Memory B cell (primary cell): ENCODE data around the gene BRSK1.
A peak's percentile ranks its signal among the peaks of the same experiment; 100 is the strongest.
"Not testable (repeated sequence)": the region's sequence is repeated elsewhere in the genome, so short reads cannot be mapped to it uniquely, and the experiment has no call there.

Experiments used
- ATAC-seq: fragments of 150-1000 bp; cut with Tn5 transposase; 2 replicates; pipeline ENCODE4 v1.10.0; 2021; ENCODE audit warnings: low read depth, mild to moderate bottlenecking, moderate library complexity
- DNase-seq, 2 donors: peaks; one replicate each; pipeline ENCODE4 v3.0.0; 2022; ENCODE audit warnings: low spot score in 2 of 2
- H3K27ac Mint-ChIP-seq: one replicate; pipeline ENCODE4 v1.8.0; 2022; ENCODE audit warnings: mild to moderate bottlenecking, moderate library complexity, mixed read lengths
- H3K27me3 Mint-ChIP-seq: one replicate; pipeline ENCODE4 v1.8.0; 2022; ENCODE audit warnings: mixed read lengths
- H3K36me3 Mint-ChIP-seq: one replicate; pipeline ENCODE4 v1.8.0; 2022; ENCODE audit warnings: mild to moderate bottlenecking, mixed read lengths
- H3K4me1 Mint-ChIP-seq: one replicate; pipeline ENCODE4 v1.8.0; 2022; ENCODE audit warnings: mixed read lengths
- H3K4me3 Mint-ChIP-seq: one replicate; pipeline ENCODE4 v1.8.0; 2022; ENCODE audit warnings: mild to moderate bottlenecking, moderate library complexity, mixed read lengths
- H3K9me3 Mint-ChIP-seq: one replicate; pipeline ENCODE4 v1.8.0; 2022; ENCODE audit warnings: mixed read lengths

BRSK1 gene

GRCh38 chr19:55311797-55312196 is 28.0 kb downstream of the BRSK1 start:
- H3K4me1 Mint-ChIP-seq = peaks cover 4% of the 10 kb centered on the region
- DNase-seq = no peak
- H3K9me3 Mint-ChIP-seq = no peaks in the 10 kb centered on the region
- H3K36me3 Mint-ChIP-seq = peaks cover 2% of the 10 kb centered on the region
- peaks cover 8% of the 10 kb centered on the region for H3K27me3 Mint-ChIP-seq
- no peak overlapping the region for H3K27ac Mint-ChIP-seq
- no peak for ATAC-seq
- H3K4me3 Mint-ChIP-seq = no peak overlapping the region

- Mint-ChIP-seq H3K4me1 (peaks cover 4% of the 10 kb centered on the region), H3K27ac (no peak overlapping the region), H3K36me3 (peaks cover 2% of the 10 kb centered on the region), H3K4me3 (no peak overlapping the region), H3K9me3 (no peaks in the 10 kb centered on the region), H3K27me3 (peaks cover 8% of the 10 kb centered on the region)
- no peak for DNase-seq
- no peak for ATAC-seq
Measured at GRCh38 chr19:55312621-55313512, 29.1 kb downstream of the BRSK1 start.

- no peak for ATAC-seq
- no peak for DNase-seq
- Mint-ChIP-seq H3K4me1 (peaks cover 4% of the 10 kb centered on the region), H3K27ac (no peak overlapping the region), H3K9me3 (no peaks in the 10 kb centered on the region), H3K36me3 (peaks cover 2% of the 10 kb centered on the region), H3K4me3 (no peak overlapping the region), H3K27me3 (peaks cover 6% of the 10 kb centered on the region)
Measured at GRCh38 chr19:55314396-55314795, 30.6 kb downstream of the BRSK1 start.

GRCh38 chr19:55315956-55316525 is 32.2 kb downstream of the BRSK1 start:
- DNase-seq (no peak), ATAC-seq (no peak)
- Mint-ChIP-seq H3K27me3 (peaks cover 8% of the 10 kb centered on the region), H3K27ac (no peak overlapping the region), H3K4me3 (no peak overlapping the region), H3K36me3 (no peaks in the 10 kb centered on the region), H3K4me1 (peaks cover 4% of the 10 kb centered on the region), H3K9me3 (no peaks in the 10 kb centered on the region)

GRCh38 chr19:55316646-55317045 is 32.8 kb downstream of the BRSK1 start:
- no peaks in the 10 kb centered on the region for H3K36me3 Mint-ChIP-seq
- ATAC-seq = no peak
- H3K4me1 Mint-ChIP-seq = peaks cover 4% of the 10 kb centered on the region
- no peak for DNase-seq
- no peak overlapping the region for H3K4me3 Mint-ChIP-seq
- no peaks in the 10 kb centered on the region for H3K9me3 Mint-ChIP-seq
- H3K27me3 Mint-ChIP-seq = peaks cover 9% of the 10 kb centered on the region
- no peak overlapping the region for H3K27ac Mint-ChIP-seq

GRCh38 chr19:55319785-55320184 is 36.0 kb downstream of the BRSK1 start:
- H3K4me1 Mint-ChIP-seq = peaks cover 5% of the 10 kb centered on the region
- no peak overlapping the region for H3K4me3 Mint-ChIP-seq
- H3K27ac Mint-ChIP-seq = no peak overlapping the region
- H3K9me3 Mint-ChIP-seq = no peaks in the 10 kb centered on the region
- DNase-seq (no peak), ATAC-seq (no peak)
- no peaks in the 10 kb centered on the region for H3K36me3 Mint-ChIP-seq
- peaks cover 14% of the 10 kb centered on the region for H3K27me3 Mint-ChIP-seq

- ATAC-seq = no peak
- H3K4me1 Mint-ChIP-seq = peaks cover 5% of the 10 kb centered on the region
- no peaks in the 10 kb centered on the region for H3K36me3 Mint-ChIP-seq
- H3K4me3 Mint-ChIP-seq = no peak overlapping the region
- H3K9me3 Mint-ChIP-seq = no peaks in the 10 kb centered on the region
- H3K27ac Mint-ChIP-seq = no peak overlapping the region
- no peak for DNase-seq
- peaks cover 18% of the 10 kb centered on the region for H3K27me3 Mint-ChIP-seq
Measured at GRCh38 chr19:55320844-55321419, 37.1 kb downstream of the BRSK1 start.

GRCh38 chr19:55321466-55322137 is 37.8 kb downstream of the BRSK1 start:
- no peaks in the 10 kb centered on the region for H3K36me3 Mint-ChIP-seq

GRCh38 chr19:55322204-55322885 is 38.5 kb downstream of the BRSK1 start:
- Mint-ChIP-seq H3K36me3 (no peaks in the 10 kb centered on the region), H3K27ac (no peak overlapping the region), H3K9me3 (no peaks in the 10 kb centered on the region), H3K4me1 (peaks cover 3% of the 10 kb centered on the region), H3K4me3 (no peak overlapping the region), H3K27me3 (peaks cover 18% of the 10 kb centered on the region)
- no peak for DNase-seq
- no peak for ATAC-seq

More at GRCh38 chr19:55321466-55322137, 37.8 kb downstream of the BRSK1 start:
- DNase-seq (no peak), ATAC-seq (no peak)
- Mint-ChIP-seq H3K9me3 (no peaks in the 10 kb centered on the region), H3K4me1 (peaks cover 3% of the 10 kb centered on the region), H3K27me3 (peaks cover 18% of the 10 kb centered on the region), H3K4me3 (no peak overlapping the region), H3K27ac (no peak overlapping the region)

- Mint-ChIP-seq H3K27me3 (peaks cover 23% of the 10 kb centered on the region), H3K4me3 (no peak overlapping the region), H3K36me3 (no peaks in the 10 kb centered on the region), H3K27ac (no peak overlapping the region), H3K4me1 (peaks cover 3% of the 10 kb centered on the region), H3K9me3 (no peaks in the 10 kb centered on the region)
- peak; percentile 50 for ATAC-seq
- no peak for DNase-seq
Measured at GRCh38 chr19:55324662-55325061, 40.9 kb downstream of the BRSK1 start.

- ATAC-seq (peak; percentile 46), DNase-seq (no peak)
- peaks cover 21% of the 10 kb centered on the region for H3K27me3 Mint-ChIP-seq
- H3K4me1 Mint-ChIP-seq = peaks cover 3% of the 10 kb centered on the region
- no peaks in the 10 kb centered on the region for H3K9me3 Mint-ChIP-seq
- no peaks in the 10 kb centered on the region for H3K36me3 Mint-ChIP-seq
- H3K27ac Mint-ChIP-seq = no peak within 1 kb of the TSS
- H3K4me3 Mint-ChIP-seq = no peak within 1 kb of the TSS
Measured at GRCh38 chr19:55325172-55325571, 41.4 kb downstream of the BRSK1 start, which contains the start of gene TMEM150B. TMEM150B (minus strand) TSS chr19:55325341; CDS start chr19:55321036, 4,305 bp downstream.

- not testable (repeated sequence) for ATAC-seq, H3K4me3 Mint-ChIP-seq, DNase-seq, H3K4me1 Mint-ChIP-seq, H3K9me3 Mint-ChIP-seq, H3K27ac Mint-ChIP-seq, H3K36me3 Mint-ChIP-seq
- peaks cover 16% of the 10 kb centered on the region for H3K27me3 Mint-ChIP-seq
Measured at GRCh38 chr19:55328774-55329318, 45.0 kb downstream of the BRSK1 start.

GRCh38 chr19:55329791-55330190 is 46.0 kb downstream of the BRSK1 start:
- H3K4me1 Mint-ChIP-seq, H3K27ac Mint-ChIP-seq, H3K36me3 Mint-ChIP-seq, H3K9me3 Mint-ChIP-seq, ATAC-seq, DNase-seq, H3K4me3 Mint-ChIP-seq: not testable (repeated sequence)
- peaks cover 15% of the 10 kb centered on the region for H3K27me3 Mint-ChIP-seq
